Tibial nerve (tissue), 3 donors: ENCODE measurements around the gene LMBR1.

Source experiments
- POLR2A ChIP-seq, 2 donors: fragments of 450-650 bp; IDR thresholded peaks; one replicate each; pipeline ENCODE4 v1.6.1; 2017; ENCODE audit warnings: antibody characterized with exemption in 2 of 2, mild to moderate bottlenecking in 2 of 2, moderate library complexity in 2 of 2
- TF ChIP-seq, protein P1 (sequence below), 5 experiments: fragments of 200-600 bp in 3 of 5; fragments of 450-650 bp in 2 of 5; sonication (generic) in 3 of 5; IDR thresholded peaks; one replicate each; pipeline ENCODE4 v1.5.1; 2016 to 2019; ENCODE audit warnings: antibody characterized with exemption in 5 of 5, mild to moderate bottlenecking in 3 of 5, moderate library complexity in 2 of 5

DNA sequence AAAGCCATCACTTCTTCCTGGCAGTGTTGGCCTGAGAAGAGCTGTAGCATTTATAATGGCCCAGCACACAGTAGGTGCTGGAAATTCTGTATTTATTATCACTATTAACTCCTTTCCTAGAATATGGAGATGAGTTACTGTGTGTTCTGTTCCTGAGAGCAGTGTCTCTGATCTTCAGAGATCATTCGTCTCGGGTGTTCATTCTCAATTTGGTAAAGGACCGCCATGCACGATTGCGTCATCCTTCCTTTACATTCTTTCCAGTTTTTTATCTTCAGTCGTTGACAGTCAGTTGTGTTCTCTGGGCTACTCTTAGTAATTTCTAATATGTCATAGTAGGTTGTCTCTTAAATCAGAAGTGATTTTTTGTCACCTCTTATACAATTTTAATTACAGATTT, 233.8 kb downstream of the LMBR1 start:
- TF ChIP-seq, protein P1, sequence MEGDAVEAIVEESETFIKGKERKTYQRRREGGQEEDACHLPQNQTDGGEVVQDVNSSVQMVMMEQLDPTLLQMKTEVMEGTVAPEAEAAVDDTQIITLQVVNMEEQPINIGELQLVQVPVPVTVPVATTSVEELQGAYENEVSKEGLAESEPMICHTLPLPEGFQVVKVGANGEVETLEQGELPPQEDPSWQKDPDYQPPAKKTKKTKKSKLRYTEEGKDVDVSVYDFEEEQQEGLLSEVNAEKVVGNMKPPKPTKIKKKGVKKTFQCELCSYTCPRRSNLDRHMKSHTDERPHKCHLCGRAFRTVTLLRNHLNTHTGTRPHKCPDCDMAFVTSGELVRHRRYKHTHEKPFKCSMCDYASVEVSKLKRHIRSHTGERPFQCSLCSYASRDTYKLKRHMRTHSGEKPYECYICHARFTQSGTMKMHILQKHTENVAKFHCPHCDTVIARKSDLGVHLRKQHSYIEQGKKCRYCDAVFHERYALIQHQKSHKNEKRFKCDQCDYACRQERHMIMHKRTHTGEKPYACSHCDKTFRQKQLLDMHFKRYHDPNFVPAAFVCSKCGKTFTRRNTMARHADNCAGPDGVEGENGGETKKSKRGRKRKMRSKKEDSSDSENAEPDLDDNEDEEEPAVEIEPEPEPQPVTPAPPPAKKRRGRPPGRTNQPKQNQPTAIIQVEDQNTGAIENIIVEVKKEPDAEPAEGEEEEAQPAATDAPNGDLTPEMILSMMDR (IDR thresholded peaks at IDR 0.05): no peak
- no peak for TF ChIP-seq POLR2A (IDR thresholded peaks at IDR 0.05)
